Endometrial microvascular endothelial cells (primary cell): ENCODE measurements around the gene CSRP1. TPM values are rescaled to one million over a fixed set of nuclear protein-coding genes. Genes with fewer than 3 reads are reported as not detected.
"Not testable (repeated sequence)": the region's sequence is repeated elsewhere in the genome, so short reads cannot be mapped to it uniquely, and the experiment has no call there.

Experiments
- in situ Hi-C: cut with HindIII; loops from 2 replicates; pipeline ENCODE4 v1.10.0; 2017; ENCODE audit warnings: low sequenced_read_pairs, low pct_unique_long_range_greater_than_20kb; ENCODE audit errors: inconsistent ontology term
- total RNA-seq: library from RNA; depleted of rRNA; stranded (reverse); fragments of >200 nt; gene quantifications from one replicate; pipeline ENCODE4 v1.2.3, GENCODE V29; 2015; ENCODE audit errors: inconsistent ontology term

The CSRP1 gene
- total RNA-seq, 1 donor from 2014 or later = 2,449 TPM

GRCh38 chr1:201486187-201486586 lies 20.7 kb downstream of the CSRP1 start:
- in situ Hi-C loops = no loop called here

- in situ Hi-C loops = no loop called here
Measured at GRCh38 chr1:201485184-201485774, 21.6 kb downstream of the CSRP1 start.

- in situ Hi-C loops = no loop called here
Measured at GRCh38 chr1:201483373-201483949, 23.5 kb downstream of the CSRP1 start.

GRCh38 chr1:201482755-201483154 lies 24.2 kb downstream of the CSRP1 start:
- in situ Hi-C loops = no loop called here

GRCh38 chr1:201481761-201482493 lies 25.0 kb downstream of the CSRP1 start:
- in situ Hi-C loops = no loop called here

GRCh38 chr1:201481004-201481380 lies 25.9 kb downstream of the CSRP1 start:
- in situ Hi-C loops = no loop called here

GRCh38 chr1:201480231-201481003 lies 26.5 kb downstream of the CSRP1 start:
- in situ Hi-C loops = no loop called here

GRCh38 chr1:201479201-201479730 lies 27.7 kb downstream of the CSRP1 start:
- in situ Hi-C loops = loop anchor here (5.0 kb wide), 1 partner anchor 38 kb away; no protein-coding TSS in a partner anchor

- in situ Hi-C loops = loop anchor here (5.0 kb wide), 1 partner anchor 39 kb away; no protein-coding TSS in a partner anchor
Measured at GRCh38 chr1:201478666-201479065, 28.3 kb downstream of the CSRP1 start.

GRCh38 chr1:201476670-201477344 lies 30.1 kb downstream of the CSRP1 start:
- in situ Hi-C loops = loop anchor here (5.0 kb wide), 1 partner anchor 40 kb away; no protein-coding TSS in a partner anchor

GRCh38 chr1:201475915-201476669 lies 30.8 kb downstream of the CSRP1 start:
- in situ Hi-C loops = loop anchor here (5.0 kb wide), 1 partner anchor 41 kb away; no protein-coding TSS in a partner anchor

- in situ Hi-C loops = loop anchor here (5.0 kb wide), 1 partner anchor 42 kb away; no protein-coding TSS in a partner anchor
Measured at GRCh38 chr1:201475130-201475529, 31.8 kb downstream of the CSRP1 start.

- in situ Hi-C loops = no loop called here
Measured at GRCh38 chr1:201473296-201473695, 33.6 kb downstream of the CSRP1 start.

GRCh38 chr1:201472321-201472720 lies 34.6 kb downstream of the CSRP1 start:
- in situ Hi-C loops = not testable (repeated sequence)

- in situ Hi-C loops = no loop called here
Measured at GRCh38 chr1:201471772-201472171, 35.2 kb downstream of the CSRP1 start.

GRCh38 chr1:201470581-201470980 lies 36.3 kb downstream of the CSRP1 start:
- in situ Hi-C loops = no loop called here

GRCh38 chr1:201469645-201470074 lies 37.3 kb downstream of the CSRP1 start:
- in situ Hi-C loops = no loop called here
